Panc1 (cell line): ENCODE measurements around the gene MAGEB10. TPM values are rescaled to one million over a fixed set of nuclear protein-coding genes. Genes with fewer than 3 reads are reported as not detected.

Source experiments
- ATAC-seq: fragments of 200-7000 bp; cut with Tn5 transposase; 2 replicates; pipeline ENCODE4 v1.9.1; 2020; ENCODE audit warnings: mild to moderate bottlenecking, moderate library complexity
- Bru-seq: library from RNA; stranded (reverse); fragments of 400-500 nt; gene quantifications from one replicate; lab custom pipeline; 2021; lab: Mats Ljungman, UMichigan
- BruChase-seq, 2 experiments: library from RNA; stranded (reverse); fragments of 400-500 nt; gene quantifications; one replicate each; lab custom pipeline; 2021; lab: Mats Ljungman, UMichigan
- BruUV-seq: library from RNA; stranded (reverse); fragments of 400-500 nt; replicated peaks from 2 replicates; lab custom pipeline; 2021; lab: Mats Ljungman, UMichigan
- CTCF ChIA-PET: fragments of 300-600 bp; sonication (Branson Sonifier 250); formaldehyde crosslinking; loops from one replicate; lab custom pipeline; 2022; ENCODE audit warnings: antibody characterized with exemption; lab: Charles Lee
- POLR2A ChIA-PET: fragments of 300-600 bp; sonication (Branson Sonifier 250); formaldehyde crosslinking; loops from one replicate; lab custom pipeline; 2022; ENCODE audit warnings: antibody characterized with exemption; lab: Charles Lee
- DNase-seq: peaks from one replicate; pipeline ENCODE4 v3.0.0-alpha.2; 2010; ENCODE audit warnings: low read depth, low spot score
- H3K27ac ChIP-seq: 2 replicates; pipeline ENCODE4 v1.5.1; 2011; ENCODE audit warnings: mild to moderate bottlenecking, low read length, inconsistent platforms
- H3K27me3 ChIP-seq: fragments of 200-500 bp; sonication (Bioruptor generic); 2 replicates; pipeline ENCODE4 v1.6.0; 2014; ENCODE audit warnings: low read length, inconsistent platforms; ENCODE audit not compliant: control insufficient read depth, insufficient read depth
- H3K36me3 ChIP-seq: fragments of 200-500 bp; sonication (Bioruptor generic); 2 replicates; pipeline ENCODE4 v1.5.1; 2014; ENCODE audit warnings: inconsistent platforms, mild to moderate bottlenecking, low read length, moderate library complexity; ENCODE audit not compliant: control insufficient read depth, insufficient read depth
- H3K4me1 ChIP-seq: 2 replicates; pipeline ENCODE4 v1.5.1; 2011; ENCODE audit warnings: inconsistent platforms, mild to moderate bottlenecking, low read length, moderate library complexity; ENCODE audit not compliant: control insufficient read depth, insufficient read depth
- H3K4me3 ChIP-seq, 2 experiments: 2 replicates each; pipeline ENCODE4 v1.5.1; 2011 to 2012; ENCODE audit warnings: low read depth in 2 of 2, low read length in 2 of 2, mild to moderate bottlenecking in 2 of 2, inconsistent platforms in 1 of 2, moderate library complexity in 1 of 2
- H3K9me3 ChIP-seq: fragments of 200-500 bp; sonication (Bioruptor generic); 2 replicates; pipeline ENCODE4 v1.5.1; 2014; ENCODE audit warnings: low read depth, mild to moderate bottlenecking, inconsistent platforms, low read length, moderate library complexity; ENCODE audit not compliant: control insufficient read depth, insufficient read depth
- POLR2AphosphoS5 ChIP-seq: IDR thresholded peaks from 2 replicates; pipeline ENCODE4 v1.6.1; 2012; ENCODE audit warnings: mild to moderate bottlenecking, low read depth, low read length, moderate library complexity
- REST ChIP-seq, 2 experiments: IDR thresholded peaks; 2 replicates each; pipeline ENCODE4 v1.6.1; 2011 to 2012; ENCODE audit warnings: low read depth in 2 of 2, control low read depth in 1 of 2, low read length in 1 of 2, mild to moderate bottlenecking in 1 of 2, moderate library complexity in 1 of 2; ENCODE audit not compliant: insufficient read depth in 1 of 2
- SIN3A ChIP-seq: IDR thresholded peaks from 2 replicates; pipeline ENCODE4 v1.6.1; 2012; ENCODE audit warnings: low read depth, mild to moderate bottlenecking, low read length, moderate library complexity, borderline replicate concordance; ENCODE audit not compliant: insufficient read depth
- TCF7L2 ChIP-seq: IDR thresholded peaks from 2 replicates; pipeline ENCODE4 v1.6.1; 2011; ENCODE audit warnings: mild to moderate bottlenecking, low read depth, low read length, inconsistent platforms
- in situ Hi-C: cut with HindIII; loops from 2 replicates; pipeline ENCODE4 v1.10.0; 2016; ENCODE audit warnings: low sequenced_read_pairs, low pct_unique_long_range_greater_than_20kb
- intact Hi-C: fragments of 100-400 bp; cut with micrococcal nuclease; formaldehyde crosslinking; loops from one replicate; pipeline ENCODE4 v1.10.0; 2022; ENCODE audit not compliant: unreplicated experiment
- long read RNA-seq: library from polyadenylated mRNA; unstranded; transcript quantifications from one replicate; pipeline ENCODE4 v2.0.0, GENCODE V29; 2021; ENCODE audit not compliant: unreplicated experiment
- polyA plus RNA-seq: library from polyadenylated mRNA; unstranded; fragments of >200 nt; gene quantifications from one replicate; pipeline ENCODE4 v1.2.1, GENCODE V29; 2012; ENCODE audit warnings: missing spikeins; ENCODE audit not compliant: insufficient read length
- total RNA-seq: library from RNA; stranded (reverse); gene quantifications from one replicate; pipeline ENCODE4 v1.2.1, GENCODE V29; 2021; ENCODE audit not compliant: unreplicated experiment

The MAGEB10 gene
- not detected for total RNA-seq
- not detected for polyA plus RNA-seq
- not detected for Bru-seq, nascent RNA
- not detected for BruChase-seq, experiment 1, labeled RNA remaining after a 2-hour chase
- BruChase-seq, experiment 2, labeled RNA remaining after a 6-hour chase: not detected
- long read RNA-seq: 0 reads

- ATAC-seq (no peak), DNase-seq (no peak)
- in situ Hi-C loops: no loop called here
- Histone ChIP-seq H3K4me3 (no peak within 1 kb of the TSS), H3K27me3 (no peaks in the 10 kb centered on the region), H3K4me1 (no peaks in the 10 kb centered on the region), H3K36me3 (no peaks in the 10 kb centered on the region), H3K27ac (no peak within 1 kb of the TSS), H3K9me3 (no peaks in the 10 kb centered on the region)
- intact Hi-C loops: no loop called here
- ChIA-PET CTCF (no interaction called here), POLR2A (no interaction called here)
- TF ChIP-seq TCF7L2: no peak
- no TSS peak for BruUV-seq
These were observed at the start of gene MAGEB10 for GRCh38 chrX:27807690-27808089. TSS of gene MAGEB10 (plus strand) at chrX:27807990. CDS start at chrX:27821307, 13,317 bp downstream.

DNA sequence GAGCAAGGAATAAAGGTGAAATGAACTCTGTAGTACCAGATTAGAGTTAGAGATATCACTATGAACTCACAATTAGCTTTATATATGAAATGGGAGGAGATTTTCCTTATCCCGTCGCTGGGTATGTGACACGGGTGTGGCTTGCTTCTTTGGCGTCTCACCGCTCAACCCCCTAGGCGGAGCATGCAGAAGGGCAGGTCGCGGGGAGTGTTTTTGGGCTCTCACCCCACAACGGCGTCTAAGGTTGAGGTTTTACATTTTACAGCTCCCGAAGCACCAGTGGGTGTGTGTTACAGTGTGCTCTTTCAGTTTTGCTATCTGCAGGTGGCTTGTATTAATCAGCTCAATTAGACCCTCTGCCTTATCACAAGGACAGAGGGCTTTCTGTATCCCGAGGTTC is 42.1 kb upstream of the MAGEB10 start:
- no peaks in the 10 kb centered on the region for H3K36me3 ChIP-seq
- ATAC-seq (no peak), DNase-seq (no peak)
- H3K9me3 ChIP-seq: no peaks in the 10 kb centered on the region
- peak overlapping the region; percentile 2 to 18; a peak in 3 of 4 replicates for H3K4me3 ChIP-seq
- no peak overlapping the region for H3K27ac ChIP-seq
- intact Hi-C loops: no loop called here
- BruUV-seq: no TSS peak
- ChIA-PET CTCF (no interaction called here), POLR2A (no interaction called here)
- in situ Hi-C loops: no loop called here
- TF ChIP-seq SIN3A: no peak
- no peaks in the 10 kb centered on the region for H3K4me1 ChIP-seq
- no peaks in the 10 kb centered on the region for H3K27me3 ChIP-seq

GRCh38 chrX:27767387-27767786 is 40.4 kb upstream of the MAGEB10 start:
- Histone ChIP-seq H3K27ac (no peak overlapping the region), H3K36me3 (no peaks in the 10 kb centered on the region), H3K9me3 (no peaks in the 10 kb centered on the region), H3K27me3 (no peaks in the 10 kb centered on the region), H3K4me3 (no peak overlapping the region), H3K4me1 (no peaks in the 10 kb centered on the region)
- DNase-seq (no peak), ATAC-seq (no peak)
- BruUV-seq: no TSS peak
- ChIA-PET POLR2A (no interaction called here), CTCF (no interaction called here)
- intact Hi-C loops: no loop called here
- in situ Hi-C loops: no loop called here
- no peak for TF ChIP-seq TCF7L2
- no peak for TF ChIP-seq POLR2AphosphoS5
- TF ChIP-seq SIN3A: no peak
- no peak for TF ChIP-seq REST (IDR thresholded peaks at IDR 0.05; ENCODE audit: insufficient read depth in 1 of 2, low read depth in 2 of 2, low read length in 1 of 2)
